ENCODE results near the gene WDR54. TPM values are rescaled to one million over a fixed set of nuclear protein-coding genes. Genes with fewer than 3 reads are reported as not detected.
A peak's percentile ranks its signal among the peaks of the same experiment; 100 is the strongest.

The WDR54 gene
- total RNA-seq, 4 donors from 2014 or later, result 9.6 to 25.2 (median 18.5) TPM

DNA sequence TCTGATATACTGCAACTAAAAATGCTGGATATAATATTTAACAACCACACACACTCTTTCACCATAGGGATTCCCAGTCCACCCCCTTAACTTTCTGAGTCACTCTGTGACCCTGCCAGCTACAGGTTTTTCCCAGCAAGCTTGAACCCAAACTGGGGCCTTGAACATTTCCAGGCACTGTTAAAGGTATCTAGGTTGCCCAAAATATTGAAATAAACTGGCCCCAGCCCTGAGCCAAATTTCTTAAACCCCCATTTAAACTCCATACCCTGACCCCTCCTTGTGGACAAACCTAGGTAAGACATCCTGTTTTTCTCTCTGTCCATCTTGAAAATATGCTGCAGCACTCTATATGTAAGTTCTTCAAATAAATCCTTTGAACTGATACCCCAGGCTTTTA is 21.7 kb upstream of the WDR54 start:
- TF ChIP-seq, protein P1, sequence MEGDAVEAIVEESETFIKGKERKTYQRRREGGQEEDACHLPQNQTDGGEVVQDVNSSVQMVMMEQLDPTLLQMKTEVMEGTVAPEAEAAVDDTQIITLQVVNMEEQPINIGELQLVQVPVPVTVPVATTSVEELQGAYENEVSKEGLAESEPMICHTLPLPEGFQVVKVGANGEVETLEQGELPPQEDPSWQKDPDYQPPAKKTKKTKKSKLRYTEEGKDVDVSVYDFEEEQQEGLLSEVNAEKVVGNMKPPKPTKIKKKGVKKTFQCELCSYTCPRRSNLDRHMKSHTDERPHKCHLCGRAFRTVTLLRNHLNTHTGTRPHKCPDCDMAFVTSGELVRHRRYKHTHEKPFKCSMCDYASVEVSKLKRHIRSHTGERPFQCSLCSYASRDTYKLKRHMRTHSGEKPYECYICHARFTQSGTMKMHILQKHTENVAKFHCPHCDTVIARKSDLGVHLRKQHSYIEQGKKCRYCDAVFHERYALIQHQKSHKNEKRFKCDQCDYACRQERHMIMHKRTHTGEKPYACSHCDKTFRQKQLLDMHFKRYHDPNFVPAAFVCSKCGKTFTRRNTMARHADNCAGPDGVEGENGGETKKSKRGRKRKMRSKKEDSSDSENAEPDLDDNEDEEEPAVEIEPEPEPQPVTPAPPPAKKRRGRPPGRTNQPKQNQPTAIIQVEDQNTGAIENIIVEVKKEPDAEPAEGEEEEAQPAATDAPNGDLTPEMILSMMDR (IDR thresholded peaks at IDR 0.05), result peak in 4 of 5 experiments; percentile 14 to 34 (median 19)
- TF ChIP-seq POLR2A (IDR thresholded peaks at IDR 0.05) (no peak), EP300 (IDR thresholded peaks at IDR 0.05) (no peak)
- H3K36me3 ChIP-seq, result no peaks in the 10 kb centered on the region

DNA sequence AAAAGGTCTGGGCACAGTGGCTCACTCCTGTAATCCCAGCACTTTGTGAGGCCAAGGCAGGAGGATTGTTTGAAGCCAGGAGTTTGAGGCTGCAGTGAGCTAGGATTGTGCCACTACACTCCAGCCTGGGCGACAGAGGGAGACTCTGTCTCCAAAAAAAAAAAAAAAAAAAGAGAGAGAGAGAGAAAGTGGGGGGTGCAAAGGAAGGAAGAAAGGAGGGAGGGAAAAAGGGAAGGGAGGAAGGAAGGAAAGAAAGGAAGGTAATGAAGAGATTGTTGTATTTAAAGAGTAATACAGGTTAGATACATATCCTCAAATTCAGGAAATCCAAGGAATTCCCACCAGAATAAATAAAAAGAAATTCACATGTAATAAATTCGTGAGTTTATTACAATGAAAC is 19.6 kb upstream of the WDR54 start:
- no peaks in the 10 kb centered on the region for H3K36me3 ChIP-seq
- no peaks in the 10 kb centered on the region for H3K4me1 ChIP-seq
- DNase-seq (ENCODE audit: low spot score in 2 of 2), result no peak
- no peak overlapping the region for H3K27ac ChIP-seq
- H3K27me3 ChIP-seq, result no peaks in the 10 kb centered on the region
- H3K9me3 ChIP-seq, result no peaks in the 10 kb centered on the region
- WGBS, 2 donors, result 68 to 78% methylated on average over 2 of the region's 2 CpGs
- no peak overlapping the region for H3K4me3 ChIP-seq
- no peak for TF ChIP-seq POLR2A (IDR thresholded peaks at IDR 0.05)
- no peak for TF ChIP-seq EP300 (IDR thresholded peaks at IDR 0.05)
- TF ChIP-seq, protein P1 (IDR thresholded peaks at IDR 0.05), result no peak

More for the DNA sequence above, 21.7 kb upstream of the WDR54 start:
- H3K27ac ChIP-seq, result no peak overlapping the region
- no peak for DNase-seq (ENCODE audit: low spot score in 2 of 2)
- no peaks in the 10 kb centered on the region for H3K9me3 ChIP-seq
- H3K4me3 ChIP-seq, result no peak overlapping the region
- no peaks in the 10 kb centered on the region for H3K27me3 ChIP-seq
- H3K4me1 ChIP-seq, result no peaks in the 10 kb centered on the region

DNA sequence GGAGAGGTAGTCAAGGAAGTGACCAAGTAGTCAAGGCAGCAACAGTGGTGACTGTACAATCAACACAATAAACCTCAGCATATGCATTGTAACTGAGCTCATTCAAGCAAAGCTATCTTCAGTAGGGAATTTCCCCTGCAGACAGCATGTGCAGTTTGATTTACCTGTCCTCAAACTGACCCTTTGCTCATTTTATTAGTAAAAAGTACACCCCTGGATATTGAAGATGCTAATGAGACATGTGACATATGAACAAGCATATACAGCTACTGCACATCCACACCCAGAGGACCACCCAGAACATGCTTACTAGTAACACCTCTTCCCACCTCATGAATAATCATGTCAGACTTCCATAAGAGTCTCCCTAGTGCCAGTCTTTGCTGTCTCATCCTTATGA is 15.5 kb upstream of the WDR54 start:
- DNase-seq (ENCODE audit: low spot score in 2 of 2), result no peak
- Histone ChIP-seq H3K4me1 (no peaks in the 10 kb centered on the region), H3K36me3 (no peaks in the 10 kb centered on the region), H3K9me3 (no peaks in the 10 kb centered on the region), H3K27ac (no peak overlapping the region), H3K4me3 (no peak overlapping the region), H3K27me3 (no peaks in the 10 kb centered on the region)
- TF ChIP-seq EP300 (IDR thresholded peaks at IDR 0.05) (no peak), POLR2A (IDR thresholded peaks at IDR 0.05) (no peak)
- TF ChIP-seq, protein P1 (IDR thresholded peaks at IDR 0.05), result no peak

DNA sequence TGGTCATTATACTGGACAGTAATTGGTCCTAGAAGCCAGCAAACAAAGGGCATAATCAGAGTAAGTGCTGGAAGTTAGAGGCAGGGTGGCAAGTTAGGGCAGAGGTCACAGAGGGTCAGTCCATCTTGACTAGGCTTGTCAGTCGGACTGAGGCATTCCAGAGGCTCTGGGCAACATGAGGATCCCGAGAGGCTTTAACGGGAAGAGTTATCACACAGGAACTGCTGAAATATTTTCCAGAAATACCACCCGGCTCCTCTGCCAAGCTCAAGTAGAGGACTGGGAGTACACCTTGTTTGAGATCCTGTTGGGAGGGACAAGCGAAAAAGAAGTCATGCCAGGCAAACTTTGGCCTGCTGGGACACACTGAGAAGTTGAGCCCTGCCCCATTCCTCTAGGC is 13.8 kb upstream of the WDR54 start:
- no peak for DNase-seq (ENCODE audit: low spot score in 2 of 2)
- H3K4me3 ChIP-seq, result no peak overlapping the region
- H3K27ac ChIP-seq, result no peak overlapping the region
- no peaks in the 10 kb centered on the region for H3K9me3 ChIP-seq
- H3K4me1 ChIP-seq, result no peaks in the 10 kb centered on the region
- TF ChIP-seq POLR2A (IDR thresholded peaks at IDR 0.05) (no peak), EP300 (IDR thresholded peaks at IDR 0.05) (no peak)
- TF ChIP-seq, protein P1 (IDR thresholded peaks at IDR 0.05), result no peak
- no peaks in the 10 kb centered on the region for H3K27me3 ChIP-seq
- H3K36me3 ChIP-seq, result no peaks in the 10 kb centered on the region
- 50 to 58% methylated on average over 5 of the region's 5 CpGs for WGBS, 2 donors

DNA sequence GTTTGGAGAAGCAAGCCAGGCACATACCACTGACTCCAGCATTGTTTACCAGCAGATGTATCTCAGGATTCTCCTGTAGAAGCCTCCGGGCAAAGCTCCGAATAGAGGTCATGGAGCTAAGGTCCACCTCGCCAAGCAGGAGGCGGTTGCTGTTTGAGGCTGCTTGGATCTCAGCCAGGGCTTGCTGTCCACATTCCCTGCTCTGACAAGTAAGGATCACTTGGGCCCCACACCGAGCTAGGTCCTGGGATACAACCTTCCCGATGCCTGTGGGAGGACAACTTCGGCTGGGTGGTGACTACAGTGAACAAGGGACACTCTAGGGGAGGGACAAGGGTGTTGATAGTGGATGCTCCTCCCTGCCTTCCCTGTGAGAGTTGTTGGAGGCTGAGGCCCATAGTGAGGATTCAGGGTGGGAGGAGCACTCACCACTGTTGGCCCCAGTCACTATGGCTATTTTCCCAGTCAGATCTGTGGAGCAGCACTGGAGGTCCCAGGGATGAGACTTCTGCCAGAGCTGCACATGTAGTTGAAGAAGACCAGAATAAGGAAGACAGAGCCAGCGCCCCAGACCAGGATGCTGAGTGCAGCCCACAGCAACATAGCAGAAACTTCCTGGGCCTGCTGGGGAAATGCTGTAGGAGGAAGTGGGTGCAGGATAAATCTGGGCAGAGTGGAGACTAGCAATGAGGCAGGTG is 8.4 kb upstream of the WDR54 start:
- Histone ChIP-seq H3K36me3 (no peaks in the 10 kb centered on the region), H3K27me3 (no peaks in the 10 kb centered on the region), H3K4me3 (no peak overlapping the region), H3K27ac (no peak overlapping the region), H3K4me1 (peaks cover 0 to 40% (median 12%) of the 10 kb centered on the region in 4 donors), H3K9me3 (no peaks in the 10 kb centered on the region)
- DNase-seq (ENCODE audit: low spot score in 2 of 2), result no peak
- no peak for TF ChIP-seq EP300 (IDR thresholded peaks at IDR 0.05)
- TF ChIP-seq, protein P1 (IDR thresholded peaks at IDR 0.05), result no peak
- no peak for TF ChIP-seq POLR2A (IDR thresholded peaks at IDR 0.05)
- WGBS, 2 donors, result 74 to 78% methylated on average over 8 of the region's 8 CpGs

Data from tibial nerve (tissue), 4 donors.